GM19328 (cell line): Measurements from ENCODE around the gene TOE1.

Source experiments
- ATAC-seq: cut with Tn5 transposase; IDR thresholded peaks from one replicate; pipeline ENCODE4 v1.9.1; 2021; ENCODE audit warnings: mild to moderate bottlenecking, moderate library complexity; ENCODE audit not compliant: unreplicated experiment

Gene TOE1

GRCh38 chr1:45326627-45327623 lies 13.0 kb upstream of the TOE1 start, which contains the start of gene HPDL:
Gene HPDL (plus strand): TSS chr1:45326895. CDS start chr1:45327149, 254 bp downstream.
- ATAC-seq: no peak

GRCh38 chr1:45327644-45328515 lies 12.1 kb upstream of the TOE1 start:
- no peak for ATAC-seq

- no peak for ATAC-seq
These were observed 11.3 kb upstream of the TOE1 start for GRCh38 chr1:45328680-45329079.

DNA sequence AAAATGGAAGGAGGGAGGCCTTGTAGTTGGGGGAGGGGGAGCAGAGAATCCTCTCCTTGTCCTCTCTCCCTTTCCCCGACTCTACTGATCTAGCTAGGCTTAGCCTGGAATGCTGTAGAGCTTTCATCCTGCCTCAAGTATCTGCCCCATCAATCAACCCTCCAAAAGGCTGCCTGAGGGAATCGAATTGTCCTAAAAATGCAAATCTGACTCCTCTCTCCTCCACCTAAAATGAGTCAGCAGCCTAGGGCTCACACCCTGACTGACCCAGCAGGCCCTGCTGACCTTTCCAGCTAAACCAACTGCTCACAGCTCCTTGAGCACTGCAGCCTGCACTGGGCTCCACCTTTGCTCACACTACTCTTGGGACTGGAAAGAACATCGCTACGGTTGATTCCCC lies 10.5 kb upstream of the TOE1 start:
- no peak for ATAC-seq

- no peak for ATAC-seq
These were observed 8.3 kb upstream of the TOE1 start for GRCh38 chr1:45331436-45332345.

DNA sequence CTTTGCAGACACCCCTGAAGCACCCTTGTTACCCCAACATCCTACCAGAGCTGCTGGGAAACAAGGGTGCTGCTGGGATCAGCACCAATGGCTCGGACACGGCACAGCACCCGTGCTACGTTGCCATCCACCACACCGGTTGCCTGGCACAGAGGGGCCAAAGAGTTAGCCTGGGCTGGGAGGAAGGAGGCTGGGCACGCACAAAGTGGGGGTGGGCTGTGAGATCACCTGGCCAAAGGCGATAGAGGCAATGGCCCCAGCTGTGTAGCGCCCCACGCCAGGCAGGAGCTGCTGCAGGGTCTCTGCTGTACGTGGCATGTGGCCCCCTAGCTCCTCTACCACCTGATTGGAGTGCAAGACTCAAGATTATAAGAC lies 7.6 kb upstream of the TOE1 start:
- ATAC-seq: no peak

DNA sequence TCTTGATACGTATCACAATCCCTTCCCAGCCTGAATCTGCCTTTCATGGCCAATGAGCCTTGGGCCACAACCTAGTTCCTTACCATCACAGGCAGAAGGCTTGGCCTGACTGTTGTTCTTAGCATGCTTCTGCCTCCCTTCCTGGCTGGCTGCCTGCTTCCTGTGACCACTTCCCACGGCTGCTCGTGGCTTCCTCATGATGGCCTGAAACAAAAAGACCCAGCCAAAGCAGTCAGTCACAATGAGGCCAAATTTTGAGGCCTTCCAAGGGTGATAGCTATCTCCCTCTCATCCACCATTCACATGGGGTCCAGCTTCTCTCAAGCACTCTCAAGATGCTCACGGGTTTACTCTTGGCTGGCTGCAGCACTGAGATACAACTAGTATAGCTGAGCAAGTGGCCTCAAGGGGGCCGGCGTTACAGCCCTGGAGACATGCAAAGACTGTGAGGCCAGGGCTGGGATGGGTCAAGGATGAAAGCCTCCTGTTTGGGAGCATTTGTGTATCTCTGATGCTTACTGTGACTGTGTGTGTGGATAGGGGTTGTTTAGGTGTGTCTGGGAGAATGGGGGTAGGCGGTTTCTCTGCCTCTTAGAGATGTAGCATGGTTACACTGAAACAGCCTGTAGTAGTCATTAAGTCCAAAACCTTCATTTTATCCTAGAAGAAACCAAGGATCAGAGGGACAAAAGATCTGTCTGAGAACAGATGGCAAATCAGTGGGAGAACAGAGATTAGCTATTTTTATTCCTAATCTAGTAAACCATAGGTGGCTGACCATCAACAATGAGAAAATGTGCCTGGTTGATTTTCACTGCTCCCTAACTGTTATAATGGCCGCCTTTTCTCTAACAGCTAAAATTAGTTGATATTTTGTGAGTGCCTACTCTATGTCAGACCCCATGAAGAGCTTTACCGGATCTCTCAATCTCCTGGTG lies 5.4 kb upstream of the TOE1 start:
- ATAC-seq: no peak

DNA sequence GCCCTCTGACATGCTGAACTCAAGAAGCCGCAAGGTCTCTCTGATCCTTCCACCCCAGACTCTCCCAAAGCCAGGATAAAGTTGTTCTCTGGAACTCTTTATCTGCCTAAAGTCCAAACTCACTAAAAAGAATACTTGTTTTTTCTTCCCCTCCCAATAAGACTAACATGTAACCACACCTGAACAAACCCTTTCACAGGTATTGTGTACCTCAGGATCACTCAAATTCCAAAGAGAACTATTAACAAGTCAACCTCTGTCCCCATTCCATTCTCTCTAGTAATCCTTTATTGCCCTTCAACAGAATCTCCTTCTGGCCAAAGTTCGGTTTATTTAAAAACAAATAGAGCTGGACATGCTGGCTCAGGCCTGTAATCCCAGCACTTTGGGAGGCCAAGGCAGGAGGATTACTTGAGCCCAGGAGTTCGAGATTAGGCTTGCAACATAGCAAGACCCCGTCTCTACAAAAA lies 4.1 kb upstream of the TOE1 start:
- no peak for ATAC-seq

- no peak for ATAC-seq
These were observed 2.2 kb upstream of the TOE1 start for GRCh38 chr1:45337630-45338325.

DNA sequence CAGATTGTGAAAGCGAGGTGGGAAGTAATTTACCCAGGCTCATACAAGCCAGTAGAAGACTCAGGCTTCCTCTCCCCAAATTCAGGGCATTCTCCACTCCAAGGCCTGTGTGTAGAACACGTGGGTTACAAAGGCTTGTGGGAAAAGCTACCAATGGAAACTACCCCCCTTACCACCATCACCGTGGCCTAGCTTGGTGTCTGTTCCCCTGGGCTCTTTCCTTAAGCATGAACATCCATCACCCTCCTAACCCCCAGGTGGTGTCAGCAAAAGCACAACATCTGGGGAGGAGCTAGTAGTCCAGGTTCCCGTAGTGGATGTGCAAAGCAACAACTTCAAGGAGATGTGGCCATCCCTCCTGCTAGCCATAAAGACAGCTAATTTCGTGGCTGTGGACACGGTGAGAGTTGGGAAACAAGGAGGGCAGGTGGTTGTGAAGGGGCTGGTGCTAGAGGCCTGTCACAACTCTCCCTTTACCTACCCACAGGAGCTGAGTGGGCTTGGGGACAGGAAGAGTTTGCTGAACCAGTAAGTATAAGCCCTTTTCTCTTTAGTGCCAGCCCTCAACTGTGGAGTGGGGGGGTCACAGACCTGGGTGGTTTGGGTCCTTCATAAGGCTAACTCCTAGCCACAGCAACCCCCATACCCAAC lies 971 bp downstream of the TOE1 start:
- no peak for ATAC-seq

- no peak for ATAC-seq
These were observed 4.5 kb downstream of the TOE1 start for GRCh38 chr1:45344499-45344898.

GRCh38 chr1:45345014-45345413 lies 5.0 kb downstream of the TOE1 start:
- ATAC-seq: no peak

DNA sequence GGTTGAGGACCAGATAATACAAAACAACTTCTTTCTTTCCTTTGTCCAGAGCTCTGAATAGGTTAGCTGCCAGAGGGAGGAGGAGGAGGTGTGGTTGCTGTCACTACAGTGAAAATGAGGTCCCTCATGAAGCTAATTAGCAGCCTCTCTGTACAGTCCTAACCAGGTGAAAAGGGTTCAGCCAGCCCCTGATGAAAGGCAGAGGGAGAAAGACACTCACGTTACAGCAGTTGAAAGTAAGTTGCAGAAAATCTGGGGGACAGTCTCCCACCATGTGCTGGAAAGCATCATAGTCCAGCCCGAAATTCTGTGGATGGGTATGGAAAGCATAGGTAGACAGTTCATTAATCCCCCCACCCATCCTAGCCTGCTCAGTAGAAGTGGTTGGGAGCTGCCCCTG lies 6.5 kb downstream of the TOE1 start:
- ATAC-seq: no peak

DNA sequence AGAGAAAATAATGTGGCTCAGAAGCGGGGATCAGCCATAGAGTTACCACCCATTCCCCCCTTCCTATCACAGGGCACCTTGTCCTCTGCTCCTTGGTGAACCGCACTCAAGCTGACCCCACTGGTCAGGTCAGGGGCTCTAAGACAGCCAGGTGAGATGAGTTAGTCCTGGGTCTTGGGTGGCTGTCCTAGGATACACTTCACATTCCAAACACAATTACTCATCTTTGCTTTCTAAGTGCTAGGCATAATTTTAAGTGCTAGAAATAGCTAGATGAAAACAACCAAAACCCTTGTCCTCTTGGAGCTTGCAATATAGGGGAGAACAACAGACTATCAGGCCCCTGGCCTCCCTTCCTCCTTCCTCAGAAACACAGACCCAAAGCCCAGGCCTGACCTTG lies 8.1 kb downstream of the TOE1 start:
- ATAC-seq: no peak

- no peak for ATAC-seq
These were observed 8.6 kb downstream of the TOE1 start for GRCh38 chr1:45348609-45348965.

- ATAC-seq: no peak
These were observed 9.2 kb downstream of the TOE1 start for GRCh38 chr1:45348966-45349677.

DNA sequence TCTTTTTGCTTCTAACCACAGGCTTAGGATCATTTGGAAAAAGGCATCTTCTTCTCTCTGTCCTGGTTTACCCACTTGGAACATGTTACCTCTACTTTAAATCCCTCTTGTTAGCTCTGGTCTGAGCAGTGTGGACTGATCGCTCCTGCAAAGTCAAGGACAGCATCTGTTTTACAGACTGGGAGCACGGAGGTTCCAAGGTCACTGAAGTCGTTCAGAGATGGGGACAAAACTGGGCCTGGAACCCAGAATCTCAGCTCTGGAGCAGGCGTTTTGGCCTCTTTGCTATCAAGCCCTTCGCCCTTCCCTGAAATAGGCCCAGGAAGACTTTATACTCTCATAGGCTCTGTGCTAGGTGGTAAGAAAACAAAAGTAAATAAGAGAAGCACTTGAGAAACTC lies 11.5 kb downstream of the TOE1 start:
- ATAC-seq: no peak

DNA sequence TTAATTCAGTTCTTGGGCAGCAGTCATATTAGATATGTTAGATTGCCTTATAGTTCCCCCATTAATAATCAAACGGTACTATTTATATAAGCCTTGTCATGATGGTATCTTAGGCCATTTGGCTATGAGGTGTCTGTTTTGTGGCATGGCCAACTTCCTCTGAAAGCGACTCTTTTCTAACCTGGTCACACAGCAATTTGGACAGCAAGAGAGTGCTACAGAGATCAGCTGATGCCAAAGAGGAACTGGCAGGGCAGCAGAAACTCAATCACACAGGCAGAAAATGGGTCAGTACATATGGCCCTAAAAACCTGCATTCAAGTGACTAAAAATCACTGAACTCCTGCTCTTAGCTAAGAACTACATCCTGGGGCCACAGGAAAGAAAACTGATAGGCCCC lies 13.7 kb downstream of the TOE1 start:
- ATAC-seq: no peak
